HG03064 (cell line): ENCODE results near the gene OR4C11.

Source experiments
- ATAC-seq: cut with Tn5 transposase; IDR thresholded peaks from one replicate; pipeline ENCODE4 v1.9.1; 2021; ENCODE audit warnings: low read depth; ENCODE audit not compliant: unreplicated experiment

Gene OR4C11, protein sequence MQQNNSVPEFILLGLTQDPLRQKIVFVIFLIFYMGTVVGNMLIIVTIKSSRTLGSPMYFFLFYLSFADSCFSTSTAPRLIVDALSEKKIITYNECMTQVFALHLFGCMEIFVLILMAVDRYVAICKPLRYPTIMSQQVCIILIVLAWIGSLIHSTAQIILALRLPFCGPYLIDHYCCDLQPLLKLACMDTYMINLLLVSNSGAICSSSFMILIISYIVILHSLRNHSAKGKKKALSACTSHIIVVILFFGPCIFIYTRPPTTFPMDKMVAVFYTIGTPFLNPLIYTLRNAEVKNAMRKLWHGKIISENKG

DNA sequence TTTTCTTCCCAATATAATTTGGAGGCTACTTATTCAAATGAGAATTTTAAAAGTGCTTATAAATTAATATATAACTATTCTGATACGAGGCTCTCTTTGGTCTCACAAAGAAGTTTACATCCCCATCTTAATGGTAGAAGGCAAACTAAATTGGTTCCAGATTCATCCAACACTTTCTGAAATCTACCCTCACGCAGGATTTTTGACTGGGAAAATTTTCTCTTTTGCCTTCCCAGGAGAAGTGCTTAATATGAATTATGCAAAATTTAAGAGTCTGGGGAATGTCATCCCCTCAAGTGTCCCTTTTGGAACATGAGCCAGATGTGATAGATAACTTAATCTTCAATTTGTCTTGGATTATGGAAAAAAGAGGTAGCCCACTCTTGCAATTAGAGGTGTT is at the start of gene OR4C11:
OR4C11 (minus strand) TSS at position 101 of the 400 bp plus-strand sequence. CDS start 3,272 bp downstream, outside the sequence.
- ATAC-seq: no peak

GRCh38 chr11:55655096-55655495 is 47.7 kb upstream of the OR4C11 start:
- ATAC-seq: no peak

- no peak for ATAC-seq
These were observed 45.1 kb upstream of the OR4C11 start for GRCh38 chr11:55652560-55652959.

- ATAC-seq: no peak
These were observed 40.6 kb upstream of the OR4C11 start, which contains the start of gene OR4S2 for GRCh38 chr11:55648027-55648426. TSS of gene OR4S2 (plus strand) at chr11:55648327. CDS start at chr11:55650904, 2,577 bp downstream.

DNA sequence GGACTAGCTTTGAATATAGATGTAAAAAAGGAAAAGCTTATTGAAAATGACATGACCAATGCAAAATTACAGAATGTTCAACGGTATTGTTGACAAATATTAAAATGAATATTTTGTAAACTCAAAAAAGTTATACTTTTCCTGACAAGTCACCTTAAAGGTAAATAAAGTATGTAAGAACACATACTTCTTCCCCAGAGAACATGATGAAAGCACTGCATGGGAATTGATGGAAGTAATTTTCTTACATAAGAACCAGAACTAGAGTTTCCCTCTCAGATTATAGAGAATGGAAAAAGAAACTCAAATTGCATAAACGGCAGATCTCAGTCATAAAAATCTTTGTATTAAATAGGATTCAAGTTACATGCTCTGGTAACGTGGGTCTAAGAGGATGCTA is 27.4 kb upstream of the OR4C11 start, which contains the start of gene OR4P4:
OR4P4 (plus strand) TSS at position 301 of the 400 bp plus-strand sequence.
- ATAC-seq: no peak

DNA sequence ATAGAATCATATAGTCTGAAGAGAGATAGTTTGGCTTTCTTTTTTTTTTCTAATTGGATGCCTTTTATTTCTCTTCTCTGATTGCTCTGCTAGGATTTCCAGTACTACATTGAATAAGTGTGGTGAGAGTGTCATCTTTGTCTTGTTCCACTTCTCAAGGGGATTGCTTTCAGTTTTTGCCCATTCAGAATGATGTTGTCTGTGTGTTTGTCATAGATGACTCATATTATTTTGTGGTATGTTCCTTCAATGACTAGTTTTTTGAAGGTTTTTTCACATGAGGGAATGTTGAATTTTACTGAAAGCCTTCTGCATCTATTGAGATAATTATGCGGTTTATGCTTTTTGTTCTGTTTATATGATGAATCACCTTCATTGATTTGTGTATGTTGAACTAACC is 17.1 kb upstream of the OR4C11 start:
- ATAC-seq: no peak

GRCh38 chr11:55572548-55572947 is 34.9 kb downstream of the OR4C11 start:
- no peak for ATAC-seq

GRCh38 chr11:55571828-55572227 is 35.6 kb downstream of the OR4C11 start, which contains the start of gene OR4C16:
TSS of gene OR4C16 (plus strand) at chr11:55572128. CDS start at chr11:55572128, 0 bp downstream.
- no peak for ATAC-seq

DNA sequence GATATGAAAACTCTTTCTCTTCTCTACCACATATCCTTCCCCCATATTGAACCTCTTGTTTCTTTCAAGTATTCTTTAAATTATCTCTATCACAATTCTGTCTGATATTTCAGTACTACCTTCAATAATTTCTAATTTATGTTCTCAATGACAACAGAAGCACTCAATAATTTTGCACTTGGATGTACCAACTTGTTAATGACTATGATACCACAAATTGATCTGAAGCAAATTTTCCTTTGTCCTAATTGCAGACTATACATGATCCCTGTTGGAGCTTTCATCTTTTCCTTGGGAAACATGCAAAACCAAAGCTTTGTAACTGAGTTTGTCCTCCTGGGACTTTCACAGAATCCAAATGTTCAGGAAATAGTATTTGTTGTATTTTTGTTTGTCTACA is 53.3 kb downstream of the OR4C11 start, which contains the start of gene OR4C15:
OR4C15 (plus strand) TSS at position 301 of the 400 bp plus-strand sequence; CDS start at position 301, 0 bp downstream.
- ATAC-seq: no peak
